Suprapubic skin (tissue), 4 donors: Measurements from ENCODE around the gene MPP3.

ENCODE experiments used
- EP300 ChIP-seq: sonication (generic); formaldehyde crosslinking; IDR thresholded peaks from one replicate; pipeline ENCODE4 v1.6.1; 2017; ENCODE audit warnings: antibody characterized with exemption
- POLR2AphosphoS5 ChIP-seq, 3 donors: sonication (generic); formaldehyde crosslinking; IDR thresholded peaks; one replicate each; pipeline ENCODE4 v1.6.1; 2017; ENCODE audit warnings: antibody characterized with exemption in 3 of 3

GRCh38 chr17:43857141-43857540 lies 24.2 kb upstream of the MPP3 start:
- no peak for TF ChIP-seq POLR2AphosphoS5 (IDR thresholded peaks at IDR 0.05)
- no peak for TF ChIP-seq EP300
